ENCODE results near the gene VAC14. TPM values are rescaled to one million over a fixed set of nuclear protein-coding genes. Genes with fewer than 3 reads are reported as not detected.

VAC14 gene
- total RNA-seq, 2 donors from 2014 or later, result 34.9 to 37.0 TPM

GRCh38 chr16:70691223-70692129, 109.5 kb downstream of the VAC14 start:
- Histone ChIP-seq H3K4me3 (no peak overlapping the region), H3K36me3 (no peaks in the 10 kb centered on the region), H3K27me3 (replicated peaks; ENCODE audit: insufficient read depth) (no peaks in the 10 kb centered on the region), H3K4me1 (ENCODE audit: control insufficient read depth in 1 of 2, low read depth in 2 of 2) (peaks cover 61 to 97% of the 10 kb centered on the region in 2 donors), H3K9me3 (no peaks in the 10 kb centered on the region), H3K27ac (peak overlapping the region; percentile 97 to 100)
- ATAC-seq (ENCODE audit: insufficient number of reproducible peaks, low FRiP score, low read depth) (peak; percentile 92), DNase-seq (ENCODE audit: low spot score) (peak; percentile 87)
- TF ChIP-seq CTCF (IDR thresholded peaks at IDR 0.05), result no peak

- Histone ChIP-seq H3K9me3 (no peaks in the 10 kb centered on the region), H3K4me3 (no peak overlapping the region), H3K4me1 (ENCODE audit: control insufficient read depth in 1 of 2, low read depth in 2 of 2) (peaks cover 63 to 89% of the 10 kb centered on the region in 2 donors), H3K27me3 (replicated peaks; ENCODE audit: insufficient read depth) (no peaks in the 10 kb centered on the region), H3K36me3 (no peaks in the 10 kb centered on the region), H3K27ac (peak overlapping the region; percentile 97 to 100)
- TF ChIP-seq CTCF (IDR thresholded peaks at IDR 0.05), result no peak
- ATAC-seq (ENCODE audit: insufficient number of reproducible peaks, low FRiP score, low read depth), result no peak
- no peak for DNase-seq (ENCODE audit: low spot score)
Measured at GRCh38 chr16:70689970-70690891, 110.7 kb downstream of the VAC14 start.

GRCh38 chr16:70689035-70689969, 111.7 kb downstream of the VAC14 start:
- H3K9me3 ChIP-seq, result no peaks in the 10 kb centered on the region
- peaks cover 60 to 86% of the 10 kb centered on the region in 2 donors for H3K4me1 ChIP-seq (ENCODE audit: control insufficient read depth in 1 of 2, low read depth in 2 of 2)
- H3K27ac ChIP-seq, result peak overlapping the region; percentile 97 to 100
- H3K36me3 ChIP-seq, result no peaks in the 10 kb centered on the region
- no peaks in the 10 kb centered on the region for H3K27me3 ChIP-seq (replicated peaks; ENCODE audit: insufficient read depth)
- TF ChIP-seq CTCF (IDR thresholded peaks at IDR 0.05), result no peak
- no peak for DNase-seq (ENCODE audit: low spot score)
- ATAC-seq (ENCODE audit: insufficient number of reproducible peaks, low FRiP score, low read depth), result no peak
- H3K4me3 ChIP-seq, result no peak overlapping the region

- Histone ChIP-seq H3K4me3 (no peak overlapping the region), H3K27me3 (replicated peaks; ENCODE audit: insufficient read depth) (no peaks in the 10 kb centered on the region), H3K4me1 (ENCODE audit: control insufficient read depth in 1 of 2, low read depth in 2 of 2) (peaks cover 56 to 86% of the 10 kb centered on the region in 2 donors), H3K36me3 (no peaks in the 10 kb centered on the region), H3K9me3 (no peaks in the 10 kb centered on the region), H3K27ac (peak overlapping the region; percentile 97 to 100)
- ATAC-seq (ENCODE audit: insufficient number of reproducible peaks, low FRiP score, low read depth) (no peak), DNase-seq (ENCODE audit: low spot score) (no peak)
- TF ChIP-seq CTCF (IDR thresholded peaks at IDR 0.05), result no peak
Measured at GRCh38 chr16:70688246-70688742, 112.7 kb downstream of the VAC14 start.
